BJ (cell line): ENCODE data around the gene FEV. TPM values are rescaled to one million over a fixed set of nuclear protein-coding genes. Genes with fewer than 3 reads are reported as not detected.
A peak's percentile ranks its signal among the peaks of the same experiment; 100 is the strongest.

Experiments used
- CTCF ChIA-PET: fragments of 350-600 bp; formaldehyde crosslinking; extraction: SDS; loops from one replicate; lab custom pipeline; 2021; ENCODE audit warnings: antibody characterized with exemption, inconsistent platforms; lab: Yijun Ruan, JAX
- POLR2A ChIA-PET: fragments of 300-600 bp; sonication (Branson Sonifier 250); formaldehyde crosslinking; extraction: SDS; loops from one replicate; lab custom pipeline; 2021; ENCODE audit warnings: antibody characterized with exemption; lab: Charles Lee
- DNase-seq: peaks from one replicate; pipeline ENCODE4 v3.0.0-alpha.2; 2011; ENCODE audit warnings: low read depth
- H3K27me3 ChIP-seq: 2 replicates; pipeline ENCODE4 v1.6.0; 2011; ENCODE audit warnings: low read length; ENCODE audit not compliant: control insufficient read depth, insufficient read depth
- H3K36me3 ChIP-seq: 2 replicates; pipeline ENCODE4 v1.5.1; 2011; ENCODE audit warnings: low read length; ENCODE audit not compliant: control insufficient read depth, insufficient read depth
- H3K4me3 ChIP-seq: 2 replicates; pipeline ENCODE4 v1.5.1; 2011; ENCODE audit warnings: low read depth, mild to moderate bottlenecking, control low read depth, low read length
- CTCF ChIP-seq: IDR thresholded peaks from 2 replicates; pipeline ENCODE4 v1.5.1; 2011; ENCODE audit warnings: low read depth, mild to moderate bottlenecking, control low read depth, inconsistent platforms, low read length, moderate library complexity; ENCODE audit not compliant: insufficient read depth
- polyA plus RNA-seq: library from polyadenylated mRNA; depleted of rRNA; stranded (reverse); fragments of >200 nt; gene quantifications from 2 replicates; pipeline ENCODE4 v1.2.3, GENCODE V29; 2011

The FEV gene
- polyA plus RNA-seq, 1 experiment: not detected

- no peaks in the 10 kb centered on the region for H3K36me3 ChIP-seq
- POLR2A ChIA-PET: no interaction called here
- H3K4me3 ChIP-seq: no peak overlapping the region
- no peak for DNase-seq
- CTCF ChIA-PET: interaction anchor here (1.0 to 2.4 kb wide), 3 partner anchors 13 to 37 kb away, joined by 3 to 13 read pairs (median 3); no protein-coding TSS in a partner anchor
- no peak for TF ChIP-seq CTCF
- H3K27me3 ChIP-seq: peaks cover 21% of the 10 kb centered on the region
These were observed 32.4 kb upstream of the FEV start for GRCh38 chr2:219017201-219017931.

GRCh38 chr2:219016721-219017120 is 31.7 kb upstream of the FEV start:
- POLR2A ChIA-PET: no interaction called here
- H3K4me3 ChIP-seq: no peak overlapping the region
- DNase-seq: no peak
- peaks cover 23% of the 10 kb centered on the region for H3K27me3 ChIP-seq
- no peak for TF ChIP-seq CTCF
- H3K36me3 ChIP-seq: no peaks in the 10 kb centered on the region
- CTCF ChIA-PET: interaction anchor here (1.2 to 2.4 kb wide), 2 partner anchors 13 to 36 kb away, joined by 3 to 13 read pairs; no protein-coding TSS in a partner anchor

GRCh38 chr2:219010873-219011272 is 25.9 kb upstream of the FEV start:
- Histone ChIP-seq H3K36me3 (no peaks in the 10 kb centered on the region), H3K4me3 (no peak overlapping the region), H3K27me3 (peaks cover 11% of the 10 kb centered on the region)
- ChIA-PET CTCF (interaction anchor here (0.8 to 2.3 kb wide), 5 partner anchors 9 to 31 kb away, joined by 3 to 8 read pairs (median 4); no protein-coding TSS in a partner anchor), POLR2A (no interaction called here)
- TF ChIP-seq CTCF: no peak
- DNase-seq: no peak

GRCh38 chr2:219010162-219010756 is 25.3 kb upstream of the FEV start:
- peak; percentile 36 for TF ChIP-seq CTCF
- H3K4me3 ChIP-seq: no peak overlapping the region
- no peak for DNase-seq
- ChIA-PET POLR2A (no interaction called here), CTCF (interaction anchor here (0.8 to 2.3 kb wide), 4 partner anchors 8 to 30 kb away, joined by 3 to 8 read pairs (median 4); no protein-coding TSS in a partner anchor)
- peaks cover 12% of the 10 kb centered on the region for H3K27me3 ChIP-seq
- no peaks in the 10 kb centered on the region for H3K36me3 ChIP-seq

GRCh38 chr2:219009294-219009693 is 24.3 kb upstream of the FEV start:
- H3K4me3 ChIP-seq: no peak overlapping the region
- TF ChIP-seq CTCF: no peak
- ChIA-PET CTCF (interaction anchor here (1.0 to 2.1 kb wide), 3 partner anchors 12 to 29 kb away, joined by 3 to 6 read pairs (median 6); no protein-coding TSS in a partner anchor), POLR2A (no interaction called here)
- DNase-seq: no peak
- no peaks in the 10 kb centered on the region for H3K36me3 ChIP-seq
- H3K27me3 ChIP-seq: peaks cover 15% of the 10 kb centered on the region
